ENCODE results near the gene GPATCH8.

GRCh38 chr17:44355642-44356099 lies 147.5 kb downstream of the GPATCH8 start:
- TF ChIP-seq YY1 (IDR thresholded peaks at IDR 0.05; ENCODE audit: insufficient read depth, insufficient read length) (no peak), ZNF274 (IDR thresholded peaks at IDR 0.05; ENCODE audit: low read depth, low read length) (no peak), SUZ12 (IDR thresholded peaks at IDR 0.05; ENCODE audit: extremely low read depth, insufficient read depth, insufficient read length) (no peak)

Data from NT2/D1 (cell line).